Body of pancreas (tissue), 4 donors: ENCODE measurements around the gene CDV3. TPM values are rescaled to one million over a fixed set of nuclear protein-coding genes. Genes with fewer than 3 reads are reported as not detected.

Experiments
- ATAC-seq: fragments of 150-250 bp; one replicate; pipeline ENCODE4 v1.9.1; 2016
- DNase-seq, 4 donors: peaks; one replicate each; pipeline ENCODE4 v3.0.0-alpha.2; 2019
- H3K27ac ChIP-seq, 4 donors: fragments of 200-600 bp; sonication (generic); 1 replicate in 3 of 4; 2 replicates in 1 of 4; pipeline versions ENCODE4 v1.5.1 to v1.6.1; 2016 to 2019; ENCODE audit warnings: mild to moderate bottlenecking in 1 of 4, mixed read lengths in 1 of 4, moderate library complexity in 1 of 4
- H3K27me3 ChIP-seq, 2 donors: fragments of 200-600 bp; sonication (generic); one replicate each; pipeline ENCODE4 v1.6.0; 2016; ENCODE audit warnings: mild to moderate bottlenecking in 1 of 2
- H3K36me3 ChIP-seq, 2 donors: fragments of 200-600 bp; sonication (generic); replicated peaks in 1 of 2; 2 replicates each; pipeline ENCODE4 v1.5.1; 2016; ENCODE audit warnings: low read depth in 2 of 2; ENCODE audit not compliant: insufficient read depth in 1 of 2
- H3K4me1 ChIP-seq: fragments of 200-600 bp; sonication (generic); one replicate; pipeline ENCODE4 v1.6.0; 2016
- H3K4me3 ChIP-seq, 2 donors: fragments of 200-600 bp; sonication (generic); 1 replicate in 1 of 2; 2 replicates in 1 of 2; pipeline ENCODE4 v1.5.1; 2016 to 2019
- H3K9me3 ChIP-seq, 3 donors: fragments of 200-600 bp; sonication (generic); 1 replicate in 2 of 3; 2 replicates in 1 of 3; pipeline ENCODE4 v1.5.1; 2016
- CTCF ChIP-seq, 7 experiments: fragments of 450-650 bp in 4 of 7; fragments of 200-600 bp in 3 of 7; sonication (generic) in 3 of 7; IDR thresholded peaks; one replicate each; pipeline ENCODE4 v1.5.1; 2016 to 2019; ENCODE audit warnings: antibody characterized with exemption in 7 of 7
- POLR2A ChIP-seq, 3 donors: fragments of 450-650 bp; IDR thresholded peaks; one replicate each; pipeline ENCODE4 v1.6.1; 2016; ENCODE audit warnings: antibody characterized with exemption in 3 of 3, mild to moderate bottlenecking in 2 of 3
- WGBS, 2 donors: methylation state at CpG; one replicate each; pipeline ENCODE4 v1.1.5; 2017; 5-methylcytosine and 5-hydroxymethylcytosine counted together
- intact Hi-C: fragments of 100-400 bp; cut with DNase I; formaldehyde crosslinking; loops from one replicate; pipeline ENCODE4 v1.15.1; 2023
- total RNA-seq, 2 donors: library from RNA; depleted of rRNA; stranded (reverse); fragments of >200 nt; gene quantifications; one replicate each; pipeline ENCODE4 v1.1.0, GENCODE V29; 2016

Gene CDV3
- total RNA-seq, 2 donors from 2014 or later: 67.6 to 70.3 TPM

GRCh38 chr3:133588784-133589465 is 15.4 kb downstream of the CDV3 start:
- 67 to 72% methylated on average over 2 of the region's 2 CpGs for WGBS, 2 donors

GRCh38 chr3:133589503-133589902 is 16.0 kb downstream of the CDV3 start:
- Histone ChIP-seq H3K27me3 (no peaks in the 10 kb centered on the region), H3K9me3 (no peaks in the 10 kb centered on the region), H3K36me3 (peaks cover 18 to 25% of the 10 kb centered on the region in 2 donors), H3K4me1 (no peaks in the 10 kb centered on the region), H3K27ac (no peak overlapping the region), H3K4me3 (no peak overlapping the region)
- WGBS, 2 donors: 46 to 48% methylated on average over 8 of the region's 8 CpGs
- no peak for ATAC-seq
- peak in 1 of 4 donors; percentile 13 for DNase-seq
- TF ChIP-seq CTCF (IDR thresholded peaks at IDR 0.05): no peak
- no peak for TF ChIP-seq POLR2A (IDR thresholded peaks at IDR 0.05)
- intact Hi-C loops: loop anchor here (10.0 kb wide), 1 partner anchor 125 kb away; no protein-coding TSS in a partner anchor

More at GRCh38 chr3:133588784-133589465, 15.4 kb downstream of the CDV3 start:
- no peaks in the 10 kb centered on the region for H3K4me1 ChIP-seq
- DNase-seq (no peak), ATAC-seq (no peak)
- H3K4me3 ChIP-seq: no peak overlapping the region
- intact Hi-C loops: loop anchor here (10.0 kb wide), 1 partner anchor 124 kb away; no protein-coding TSS in a partner anchor
- TF ChIP-seq POLR2A (IDR thresholded peaks at IDR 0.05): no peak
- no peak for TF ChIP-seq CTCF (IDR thresholded peaks at IDR 0.05)
- no peak overlapping the region for H3K27ac ChIP-seq
- no peaks in the 10 kb centered on the region for H3K9me3 ChIP-seq
- H3K36me3 ChIP-seq: peaks cover 21 to 30% of the 10 kb centered on the region in 2 donors
- H3K27me3 ChIP-seq: no peaks in the 10 kb centered on the region

- ATAC-seq (no peak), DNase-seq (no peak)
- H3K27ac ChIP-seq: no peak overlapping the region
These were observed 17.8 kb downstream of the CDV3 start for GRCh38 chr3:133591271-133591742.

GRCh38 chr3:133592843-133593242 is 19.4 kb downstream of the CDV3 start:
- H3K27me3 ChIP-seq: no peaks in the 10 kb centered on the region
- H3K27ac ChIP-seq: no peak overlapping the region
- H3K4me1 ChIP-seq: no peaks in the 10 kb centered on the region
- no peaks in the 10 kb centered on the region for H3K9me3 ChIP-seq
- DNase-seq (no peak), ATAC-seq (no peak)
- H3K4me3 ChIP-seq: no peak overlapping the region
- intact Hi-C loops: no loop called here
- WGBS, 2 donors: 86 to 92% methylated on average over 5 of the region's 5 CpGs
- H3K36me3 ChIP-seq: peaks cover 0 to 6% of the 10 kb centered on the region in 2 donors
- TF ChIP-seq CTCF (IDR thresholded peaks at IDR 0.05): no peak
- no peak for TF ChIP-seq POLR2A (IDR thresholded peaks at IDR 0.05)

More at GRCh38 chr3:133591271-133591742, 17.8 kb downstream of the CDV3 start:
- 98 to 100% methylated on average over 3 of the region's 3 CpGs for WGBS, 2 donors
- no peak for TF ChIP-seq CTCF (IDR thresholded peaks at IDR 0.05)
- intact Hi-C loops: no loop called here
- peaks cover 4 to 20% of the 10 kb centered on the region in 2 donors for H3K36me3 ChIP-seq
- no peaks in the 10 kb centered on the region for H3K4me1 ChIP-seq
- no peak overlapping the region for H3K4me3 ChIP-seq
- no peaks in the 10 kb centered on the region for H3K9me3 ChIP-seq
- H3K27me3 ChIP-seq: no peaks in the 10 kb centered on the region

- TF ChIP-seq POLR2A (IDR thresholded peaks at IDR 0.05) (no peak), CTCF (IDR thresholded peaks at IDR 0.05) (no peak)
- H3K4me1 ChIP-seq: no peaks in the 10 kb centered on the region
- H3K27ac ChIP-seq: no peak overlapping the region
- no peaks in the 10 kb centered on the region for H3K27me3 ChIP-seq
- H3K4me3 ChIP-seq: no peak overlapping the region
- peaks cover 0 to 2% of the 10 kb centered on the region in 2 donors for H3K36me3 ChIP-seq
- intact Hi-C loops: no loop called here
- H3K9me3 ChIP-seq: no peaks in the 10 kb centered on the region
- 75 to 80% methylated on average over 2 of the region's 2 CpGs for WGBS, 2 donors
- no peak for ATAC-seq
- DNase-seq: no peak
These were observed 19.8 kb downstream of the CDV3 start for GRCh38 chr3:133593243-133593642.
